HG02571 (cell line): Measurements from ENCODE around the gene JAG2.

ENCODE experiments used
- ATAC-seq: cut with Tn5 transposase; IDR thresholded peaks from one replicate; pipeline ENCODE4 v1.9.1; 2021; ENCODE audit warnings: mild to moderate bottlenecking, moderate library complexity; ENCODE audit not compliant: unreplicated experiment

Gene JAG2

GRCh38 chr14:105168496-105168978 lies at the start of gene JAG2:
JAG2 (minus strand) TSS chr14:105168776; CDS start chr14:105168420, 356 bp downstream.
- no peak for ATAC-seq

GRCh38 chr14:105217774-105218173 lies 49.2 kb upstream of the JAG2 start:
- ATAC-seq, result no peak

GRCh38 chr14:105216490-105217247 lies 48.1 kb upstream of the JAG2 start:
- no peak for ATAC-seq

GRCh38 chr14:105215602-105216001 lies 47.0 kb upstream of the JAG2 start:
- no peak for ATAC-seq

GRCh38 chr14:105214324-105214915 lies 45.8 kb upstream of the JAG2 start:
- ATAC-seq, result no peak

- no peak for ATAC-seq
These were observed 44.8 kb upstream of the JAG2 start for GRCh38 chr14:105213361-105213760.

- ATAC-seq, result no peak
These were observed 44.1 kb upstream of the JAG2 start for GRCh38 chr14:105212541-105213300.

- no peak for ATAC-seq
These were observed 43.1 kb upstream of the JAG2 start for GRCh38 chr14:105211758-105212089.

GRCh38 chr14:105211086-105211757 lies 42.6 kb upstream of the JAG2 start:
- ATAC-seq, result no peak

GRCh38 chr14:105210266-105211025 lies 41.9 kb upstream of the JAG2 start:
- ATAC-seq, result no peak

GRCh38 chr14:105209646-105210045 lies 41.1 kb upstream of the JAG2 start:
- no peak for ATAC-seq

- no peak for ATAC-seq
These were observed 40.5 kb upstream of the JAG2 start for GRCh38 chr14:105209091-105209490.

GRCh38 chr14:105208738-105209075 lies 40.1 kb upstream of the JAG2 start:
- no peak for ATAC-seq

GRCh38 chr14:105207996-105208737 lies 39.6 kb upstream of the JAG2 start:
- no peak for ATAC-seq

GRCh38 chr14:105207460-105207901 lies 38.9 kb upstream of the JAG2 start:
- ATAC-seq, result no peak

- ATAC-seq, result no peak
These were observed 38.3 kb upstream of the JAG2 start for GRCh38 chr14:105206873-105207272.

- no peak for ATAC-seq
These were observed 37.2 kb upstream of the JAG2 start for GRCh38 chr14:105205673-105206208.

- no peak for ATAC-seq
These were observed 36.5 kb upstream of the JAG2 start for GRCh38 chr14:105204931-105205672.
